Ascending aorta (tissue), 2 donors: ENCODE data around the gene FLNA. TPM values are rescaled to one million over a fixed set of nuclear protein-coding genes. Genes with fewer than 3 reads are reported as not detected.
"Not testable (repeated sequence)": the region's sequence is repeated elsewhere in the genome, so short reads cannot be mapped to it uniquely, and the experiment has no call there.

Source experiments
- DNase-seq, 2 donors: peaks; one replicate each; pipeline ENCODE4 v3.0.0-alpha.2; 2019; ENCODE audit warnings: low spot score in 2 of 2
- H3K27ac ChIP-seq, 2 donors: fragments of 200-600 bp; sonication (generic); one replicate each; pipeline ENCODE4 v1.5.1; 2016 to 2017; ENCODE audit warnings: mild to moderate bottlenecking in 1 of 2
- H3K27me3 ChIP-seq: fragments of 200-600 bp; sonication (generic); one replicate; pipeline ENCODE4 v1.5.1; 2017
- H3K36me3 ChIP-seq, 2 donors: fragments of 200-600 bp; sonication (generic); one replicate each; pipeline ENCODE4 v1.5.1; 2016
- H3K4me1 ChIP-seq, 2 donors: fragments of 200-600 bp; sonication (generic); one replicate each; pipeline ENCODE4 v1.5.1; 2016 to 2017; ENCODE audit warnings: mild to moderate bottlenecking in 1 of 2
- H3K4me3 ChIP-seq, 2 donors: fragments of 200-600 bp; sonication (generic); one replicate each; pipeline ENCODE4 v1.5.1; 2016 to 2017; ENCODE audit warnings: mild to moderate bottlenecking in 1 of 2
- H3K9me3 ChIP-seq, 2 donors: fragments of 200-600 bp; sonication (generic); one replicate each; pipeline ENCODE4 v1.5.1; 2016
- CTCF ChIP-seq, 3 experiments: fragments of 200-600 bp in 2 of 3; fragments of 450-650 bp in 1 of 3; sonication (generic) in 2 of 3; IDR thresholded peaks; one replicate each; pipeline ENCODE4 v1.5.1; 2016 to 2019; ENCODE audit warnings: antibody characterized with exemption in 3 of 3, mild to moderate bottlenecking in 1 of 3, moderate library complexity in 1 of 3
- intact Hi-C: fragments of 100-400 bp; cut with DNase I; formaldehyde crosslinking; loops from one replicate; pipeline ENCODE4 v1.15.1; 2023
- total RNA-seq: library from RNA; depleted of rRNA; stranded (reverse); fragments of >200 nt; gene quantifications from one replicate; pipeline ENCODE4 v1.1.0, GENCODE V29; 2016

FLNA gene
- total RNA-seq, 1 donor from 2014 or later = 6,152 TPM

GRCh38 chrX:154349979-154350378 is 24.5 kb downstream of the FLNA start:
- no peak overlapping the region for H3K27ac ChIP-seq
- TF ChIP-seq CTCF (IDR thresholded peaks at IDR 0.05) = no peak
- DNase-seq = no peak
- H3K4me1 ChIP-seq = no peaks in the 10 kb centered on the region
- H3K4me3 ChIP-seq = no peak overlapping the region
- H3K9me3 ChIP-seq = no peaks in the 10 kb centered on the region
- intact Hi-C loops = no loop called here
- no peaks in the 10 kb centered on the region for H3K27me3 ChIP-seq
- peaks cover 63 to 69% of the 10 kb centered on the region in 2 donors for H3K36me3 ChIP-seq

- no peak overlapping the region for H3K4me3 ChIP-seq
- no peak for DNase-seq
- intact Hi-C loops = no loop called here
- peaks cover 58 to 63% of the 10 kb centered on the region in 2 donors for H3K36me3 ChIP-seq
- H3K27me3 ChIP-seq = no peaks in the 10 kb centered on the region
- TF ChIP-seq CTCF (IDR thresholded peaks at IDR 0.05) = no peak
- H3K27ac ChIP-seq = no peak overlapping the region
- H3K4me1 ChIP-seq = no peaks in the 10 kb centered on the region
- no peaks in the 10 kb centered on the region for H3K9me3 ChIP-seq
Measured at GRCh38 chrX:154349359-154349935, 25.0 kb downstream of the FLNA start.

GRCh38 chrX:154348646-154349358 is 25.6 kb downstream of the FLNA start:
- intact Hi-C loops = no loop called here
- H3K4me1 ChIP-seq = no peaks in the 10 kb centered on the region
- H3K36me3 ChIP-seq = peaks cover 51 to 57% of the 10 kb centered on the region in 2 donors
- no peak overlapping the region for H3K4me3 ChIP-seq
- no peak for TF ChIP-seq CTCF (IDR thresholded peaks at IDR 0.05)
- H3K9me3 ChIP-seq = no peaks in the 10 kb centered on the region
- DNase-seq = no peak
- peak overlapping the region in 1 of 2 donors; percentile 13 for H3K27ac ChIP-seq
- no peaks in the 10 kb centered on the region for H3K27me3 ChIP-seq

- H3K9me3 ChIP-seq = no peaks in the 10 kb centered on the region
- intact Hi-C loops = no loop called here
- TF ChIP-seq CTCF (IDR thresholded peaks at IDR 0.05) = no peak
- peaks cover 44 to 50% of the 10 kb centered on the region in 2 donors for H3K36me3 ChIP-seq
- H3K27ac ChIP-seq = peak overlapping the region in 1 of 2 donors; percentile 13
- no peak for DNase-seq
- H3K27me3 ChIP-seq = no peaks in the 10 kb centered on the region
- H3K4me1 ChIP-seq = no peaks in the 10 kb centered on the region
- no peak overlapping the region for H3K4me3 ChIP-seq
Measured at GRCh38 chrX:154348114-154348531, 26.3 kb downstream of the FLNA start.

GRCh38 chrX:154343620-154344019 is 30.8 kb downstream of the FLNA start:
- H3K27me3 ChIP-seq, H3K9me3 ChIP-seq, H3K4me3 ChIP-seq, H3K4me1 ChIP-seq, H3K36me3 ChIP-seq, intact Hi-C loops, DNase-seq, H3K27ac ChIP-seq: not testable (repeated sequence)

- H3K27ac ChIP-seq, DNase-seq, intact Hi-C loops, H3K27me3 ChIP-seq, H3K9me3 ChIP-seq, H3K4me1 ChIP-seq, H3K4me3 ChIP-seq, H3K36me3 ChIP-seq: not testable (repeated sequence)
Measured at GRCh38 chrX:154343063-154343462, 31.4 kb downstream of the FLNA start.

GRCh38 chrX:154341399-154342298 is 32.8 kb downstream of the FLNA start:
- H3K27me3 ChIP-seq, H3K4me3 ChIP-seq, H3K9me3 ChIP-seq, intact Hi-C loops, DNase-seq, H3K36me3 ChIP-seq, H3K4me1 ChIP-seq: not testable (repeated sequence)
- peak overlapping the region in 1 of 2 donors; percentile 59 for H3K27ac ChIP-seq
